Stomach smooth muscle (tissue), 2 donors: ENCODE results near the gene MGMT.

Experiments
- H3K27ac ChIP-seq: one replicate; pipeline ENCODE4 v1.7.0; 2013; ENCODE audit warnings: mild to moderate bottlenecking, low read length, inconsistent platforms
- H3K27me3 ChIP-seq, 2 donors: one replicate each; pipeline ENCODE4 v1.7.0; 2013; ENCODE audit warnings: low read length in 2 of 2; ENCODE audit not compliant: insufficient read depth in 2 of 2, control insufficient read depth in 1 of 2
- H3K36me3 ChIP-seq, 2 donors: one replicate each; pipeline ENCODE4 v1.7.0; 2013; ENCODE audit warnings: low read length in 2 of 2; ENCODE audit not compliant: control insufficient read depth in 2 of 2, insufficient read depth in 2 of 2
- H3K4me1 ChIP-seq: one replicate; pipeline ENCODE4 v1.7.0; 2013; ENCODE audit warnings: low read length; ENCODE audit not compliant: control insufficient read depth, insufficient read depth
- H3K4me3 ChIP-seq, 2 donors: one replicate each; pipeline ENCODE4 v1.7.0; 2013; ENCODE audit warnings: low read length in 2 of 2
- H3K9ac ChIP-seq, 2 donors: one replicate each; pipeline ENCODE4 v1.7.0; 2013; ENCODE audit warnings: low read length in 2 of 2, mild to moderate bottlenecking in 1 of 2
- H3K9me3 ChIP-seq, 2 donors: one replicate each; pipeline ENCODE4 v1.7.0; 2013; ENCODE audit warnings: low read length in 2 of 2; ENCODE audit not compliant: control insufficient read depth in 2 of 2
- donor health status: healthy.
- donor health status: Pancreatic carcinoma.

MGMT gene

DNA sequence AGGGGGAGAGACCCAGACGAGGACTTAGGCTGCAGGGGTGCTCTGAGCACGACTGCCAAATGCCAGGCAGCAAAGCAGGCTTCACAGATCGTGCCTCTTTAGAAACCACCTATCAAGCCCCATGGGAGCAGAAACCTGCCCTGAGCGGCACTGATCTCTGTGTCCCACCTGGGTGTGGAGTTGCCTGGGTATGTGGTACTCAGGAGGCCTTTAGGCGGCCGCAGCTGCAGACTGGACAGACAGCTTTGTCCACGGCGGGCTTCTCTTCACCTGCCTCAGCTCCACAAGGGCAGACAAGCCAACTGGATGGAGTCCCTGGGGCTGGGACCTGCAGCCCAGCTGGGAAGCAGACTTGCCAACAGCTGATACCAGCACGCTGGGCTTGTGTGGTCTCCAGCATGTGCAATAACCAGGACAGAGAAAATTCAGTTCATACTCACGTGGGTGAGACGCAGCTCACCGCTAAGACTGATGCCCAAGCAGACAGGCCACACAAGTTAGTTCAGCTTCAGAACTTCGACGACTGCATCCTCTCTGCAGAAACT lies 333.8 kb downstream of the MGMT start:
- Histone ChIP-seq H3K27me3 (no peaks in the 10 kb centered on the region), H3K27ac (no peak overlapping the region), H3K9ac (no peak overlapping the region), H3K9me3 (peaks cover 2 to 21% of the 10 kb centered on the region in 2 donors), H3K36me3 (no peaks in the 10 kb centered on the region), H3K4me1 (no peaks in the 10 kb centered on the region), H3K4me3 (no peak overlapping the region)

DNA sequence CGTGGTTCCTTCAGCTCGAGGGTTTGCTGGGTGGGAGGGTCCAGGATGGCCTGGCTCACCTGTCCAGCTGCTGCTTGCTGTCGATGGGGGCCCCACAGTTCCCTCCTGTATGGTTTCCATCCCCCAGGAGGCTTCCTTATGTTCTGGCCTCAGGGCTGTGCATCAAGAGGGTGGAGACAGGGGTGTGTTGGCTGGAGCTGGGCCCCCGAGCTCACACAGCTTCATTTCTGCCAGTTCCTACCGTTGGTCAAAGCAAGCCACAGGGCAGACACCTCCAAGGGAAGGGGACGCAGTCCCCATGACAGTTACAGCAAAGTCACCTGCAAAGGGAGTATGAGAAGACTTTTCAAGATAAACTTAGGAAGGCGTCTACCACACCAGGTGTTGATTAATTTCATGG lies 340.2 kb downstream of the MGMT start:
- Histone ChIP-seq H3K36me3 (no peaks in the 10 kb centered on the region), H3K4me3 (no peak overlapping the region), H3K9me3 (peaks cover 4 to 15% of the 10 kb centered on the region in 2 donors), H3K27me3 (peaks cover 0 to 2% of the 10 kb centered on the region in 2 donors), H3K4me1 (no peaks in the 10 kb centered on the region), H3K9ac (no peak overlapping the region), H3K27ac (no peak overlapping the region)

DNA sequence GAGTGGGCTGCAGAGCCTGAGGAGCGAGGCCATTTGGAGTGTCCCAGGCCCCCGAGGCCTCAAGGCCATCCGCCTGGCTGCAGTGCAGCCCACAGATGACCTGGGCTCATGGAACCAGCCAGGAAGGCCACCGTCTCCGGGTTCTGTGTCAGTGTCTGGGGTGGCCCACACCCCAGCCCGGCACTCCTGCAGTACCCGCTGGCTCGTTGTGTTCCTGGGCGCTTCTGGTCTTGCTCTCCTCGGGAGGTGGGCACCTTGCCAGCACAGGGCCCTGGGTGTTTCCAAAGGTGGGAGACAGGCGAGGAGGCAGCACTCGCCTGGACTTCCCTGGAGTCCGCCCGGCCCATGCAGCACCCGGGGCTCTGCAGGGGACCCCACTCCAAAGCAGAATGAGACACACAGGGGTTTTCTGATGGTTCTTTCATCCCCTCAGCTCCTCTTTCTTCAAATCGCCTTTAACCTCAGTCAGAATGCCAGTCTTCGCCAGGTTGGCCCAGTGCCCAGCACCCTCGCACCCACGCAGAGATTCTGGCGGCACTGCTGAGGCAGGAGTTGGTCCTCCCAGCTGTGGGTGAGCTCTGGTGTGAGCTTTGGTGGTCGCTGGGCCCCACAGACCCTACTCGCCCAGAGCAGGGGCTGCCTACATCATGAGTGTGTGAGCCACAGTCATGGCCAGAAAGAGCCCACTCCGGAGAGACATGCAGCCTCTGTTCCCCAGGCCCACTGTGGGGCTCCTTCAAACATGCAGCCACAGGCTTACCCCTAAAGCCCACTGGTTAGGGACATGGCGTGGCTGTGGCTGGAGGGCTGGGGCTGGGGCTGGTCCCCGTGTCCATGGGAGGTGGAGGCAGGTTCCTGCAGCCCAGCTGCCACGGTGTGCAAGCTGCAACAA lies 341.3 kb downstream of the MGMT start:
- no peak overlapping the region for H3K4me3 ChIP-seq
- H3K36me3 ChIP-seq, result no peaks in the 10 kb centered on the region
- H3K9ac ChIP-seq, result no peak overlapping the region
- H3K4me1 ChIP-seq, result no peaks in the 10 kb centered on the region
- peaks cover 4 to 9% of the 10 kb centered on the region in 2 donors for H3K9me3 ChIP-seq
- H3K27me3 ChIP-seq, result peaks cover 0 to 2% of the 10 kb centered on the region in 2 donors
- no peak overlapping the region for H3K27ac ChIP-seq

DNA sequence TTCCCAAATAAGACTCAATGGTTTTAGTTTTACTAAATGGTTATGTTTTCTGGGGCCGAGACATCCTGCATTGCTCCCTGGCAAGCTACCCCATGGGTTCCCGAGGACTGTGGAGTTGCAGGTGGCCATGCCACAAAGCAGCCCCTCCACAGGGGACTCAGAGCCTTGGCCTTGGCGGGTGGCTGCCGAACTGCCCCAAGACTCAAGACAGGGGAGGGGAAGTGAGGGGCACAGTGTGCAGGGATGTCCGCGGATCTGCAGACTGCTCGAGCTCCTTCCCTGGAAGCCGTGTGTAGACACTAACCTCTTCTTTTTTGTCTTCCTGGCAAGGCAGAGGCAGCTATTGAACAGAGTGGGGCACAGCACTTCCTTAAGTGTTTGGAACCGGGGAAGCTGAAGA lies 342.4 kb downstream of the MGMT start:
- Histone ChIP-seq H3K9ac (no peak overlapping the region), H3K9me3 (peaks cover 2 to 9% of the 10 kb centered on the region in 2 donors), H3K4me3 (no peak overlapping the region), H3K4me1 (no peaks in the 10 kb centered on the region), H3K27ac (no peak overlapping the region), H3K27me3 (peaks cover 0 to 2% of the 10 kb centered on the region in 2 donors), H3K36me3 (no peaks in the 10 kb centered on the region)

DNA sequence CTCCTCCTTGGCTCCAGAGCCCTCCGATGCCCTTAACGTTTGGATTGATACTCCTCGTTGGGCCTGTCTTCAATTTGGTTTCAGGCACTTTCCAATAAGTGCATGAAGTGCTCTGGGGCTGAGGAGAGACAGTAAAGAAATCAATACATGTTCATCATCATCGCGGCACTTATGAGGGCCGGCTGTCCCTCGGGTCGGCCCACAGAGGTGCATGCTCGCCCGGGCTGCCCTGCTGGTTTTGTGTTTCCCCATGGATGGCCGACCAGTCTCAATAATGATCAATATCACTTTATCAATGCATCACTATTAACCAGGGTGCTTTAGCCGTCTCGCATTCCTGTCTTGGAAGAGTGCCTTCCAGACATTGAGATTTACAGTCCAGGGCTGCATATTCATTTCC lies 342.8 kb downstream of the MGMT start:
- Histone ChIP-seq H3K27ac (no peak overlapping the region), H3K36me3 (no peaks in the 10 kb centered on the region), H3K4me3 (no peak overlapping the region), H3K9me3 (peaks cover 2 to 9% of the 10 kb centered on the region in 2 donors), H3K9ac (no peak overlapping the region), H3K4me1 (no peaks in the 10 kb centered on the region), H3K27me3 (peaks cover 0 to 2% of the 10 kb centered on the region in 2 donors)

DNA sequence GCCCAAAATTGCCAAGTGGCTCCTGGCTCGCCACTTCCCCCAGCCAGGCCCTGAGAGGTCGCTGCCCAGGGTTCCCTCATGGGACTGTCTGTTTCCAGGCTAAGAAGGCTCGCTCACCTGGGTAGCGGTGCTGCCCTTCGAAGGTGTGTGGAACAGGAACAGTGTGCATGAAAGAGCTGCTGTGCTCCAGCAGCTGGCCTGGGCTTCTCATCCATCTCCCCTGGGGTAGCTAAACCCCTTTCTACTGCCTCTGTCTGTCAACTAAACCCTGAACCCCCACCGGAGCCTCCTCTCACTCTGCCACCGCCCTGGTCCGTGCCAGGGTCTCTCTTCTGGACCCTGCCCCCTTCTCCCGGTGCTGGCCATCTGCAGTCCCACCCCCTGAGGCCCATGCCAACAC lies 344.2 kb downstream of the MGMT start:
- peaks cover 2 to 5% of the 10 kb centered on the region in 2 donors for H3K9me3 ChIP-seq
- peaks cover 0 to 2% of the 10 kb centered on the region in 2 donors for H3K27me3 ChIP-seq
- no peak overlapping the region for H3K27ac ChIP-seq
- H3K9ac ChIP-seq, result no peak overlapping the region
- no peaks in the 10 kb centered on the region for H3K36me3 ChIP-seq
- H3K4me3 ChIP-seq, result no peak overlapping the region
- H3K4me1 ChIP-seq, result no peaks in the 10 kb centered on the region

DNA sequence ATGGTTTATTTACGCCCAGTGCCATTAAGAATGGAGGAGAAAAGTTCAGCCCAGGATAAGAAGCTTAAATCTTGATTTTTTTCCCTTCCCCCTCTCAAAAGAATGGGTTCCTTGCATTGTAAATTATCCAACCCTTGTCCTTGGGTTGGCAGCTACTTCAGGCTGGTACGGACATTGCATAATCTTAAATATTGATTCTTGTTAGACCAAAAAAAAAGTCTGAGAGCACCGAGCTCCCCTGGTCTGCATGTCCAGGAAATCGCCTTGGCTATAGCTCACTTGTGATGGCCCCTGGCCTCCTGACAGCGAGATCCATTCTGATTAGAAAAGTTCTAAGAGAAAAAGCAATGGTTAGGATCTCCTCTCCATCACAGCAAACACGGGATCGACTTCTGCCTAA lies 345.4 kb downstream of the MGMT start:
- Histone ChIP-seq H3K27ac (no peak overlapping the region), H3K4me3 (no peak overlapping the region), H3K9ac (no peak overlapping the region), H3K36me3 (no peaks in the 10 kb centered on the region), H3K9me3 (no peaks in the 10 kb centered on the region), H3K4me1 (no peaks in the 10 kb centered on the region), H3K27me3 (peaks cover 0 to 2% of the 10 kb centered on the region in 2 donors)

DNA sequence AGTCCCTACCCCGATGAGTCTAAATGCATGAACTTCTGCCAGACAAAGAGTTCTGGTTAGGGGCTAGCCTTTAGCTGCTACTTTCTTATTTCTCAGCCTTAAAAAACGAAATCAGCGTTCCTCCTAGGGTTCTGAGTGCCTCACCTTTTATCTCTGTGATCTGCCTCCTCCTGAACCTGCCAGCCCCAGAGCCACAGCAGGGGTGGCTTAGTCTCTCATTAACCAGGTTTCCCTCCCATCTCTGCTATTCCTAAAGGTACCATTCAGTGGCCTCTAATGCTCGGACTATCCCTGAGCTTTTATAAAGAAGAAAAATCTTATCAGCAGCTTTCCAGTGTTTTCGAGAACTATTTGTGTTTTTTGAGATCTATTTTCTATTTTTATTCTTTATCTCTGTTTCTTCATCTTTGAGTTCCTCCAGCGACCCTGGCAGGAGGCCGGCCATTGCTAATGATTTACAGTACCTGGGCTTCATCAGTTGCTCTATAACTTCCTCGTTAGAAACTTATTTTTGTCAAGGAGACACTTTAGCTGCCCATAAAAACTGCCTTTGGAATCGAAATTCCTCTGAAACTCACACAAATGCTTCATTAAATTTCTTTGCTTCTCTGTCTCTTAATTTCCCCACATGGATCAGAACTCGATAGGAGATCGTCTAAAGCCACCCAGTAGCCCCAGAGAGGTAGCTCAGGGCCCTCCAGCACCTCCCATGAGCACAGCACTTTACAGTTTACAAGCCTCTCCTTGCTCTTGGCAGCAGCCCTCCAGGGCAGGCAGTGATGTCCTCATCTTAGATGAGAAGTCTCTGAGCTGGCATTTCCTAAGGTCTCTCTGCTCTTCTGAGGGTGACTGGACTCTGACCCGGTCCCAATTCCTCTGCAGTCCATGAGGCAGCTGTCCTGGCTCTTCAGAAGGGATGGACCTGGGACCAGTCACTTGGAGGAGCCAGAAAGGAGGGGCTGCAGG lies 347.9 kb downstream of the MGMT start:
- Histone ChIP-seq H3K27ac (no peak overlapping the region), H3K9ac (no peak overlapping the region), H3K4me3 (no peak overlapping the region), H3K27me3 (peaks cover 0 to 2% of the 10 kb centered on the region in 2 donors), H3K4me1 (no peaks in the 10 kb centered on the region), H3K9me3 (no peaks in the 10 kb centered on the region), H3K36me3 (no peaks in the 10 kb centered on the region)

DNA sequence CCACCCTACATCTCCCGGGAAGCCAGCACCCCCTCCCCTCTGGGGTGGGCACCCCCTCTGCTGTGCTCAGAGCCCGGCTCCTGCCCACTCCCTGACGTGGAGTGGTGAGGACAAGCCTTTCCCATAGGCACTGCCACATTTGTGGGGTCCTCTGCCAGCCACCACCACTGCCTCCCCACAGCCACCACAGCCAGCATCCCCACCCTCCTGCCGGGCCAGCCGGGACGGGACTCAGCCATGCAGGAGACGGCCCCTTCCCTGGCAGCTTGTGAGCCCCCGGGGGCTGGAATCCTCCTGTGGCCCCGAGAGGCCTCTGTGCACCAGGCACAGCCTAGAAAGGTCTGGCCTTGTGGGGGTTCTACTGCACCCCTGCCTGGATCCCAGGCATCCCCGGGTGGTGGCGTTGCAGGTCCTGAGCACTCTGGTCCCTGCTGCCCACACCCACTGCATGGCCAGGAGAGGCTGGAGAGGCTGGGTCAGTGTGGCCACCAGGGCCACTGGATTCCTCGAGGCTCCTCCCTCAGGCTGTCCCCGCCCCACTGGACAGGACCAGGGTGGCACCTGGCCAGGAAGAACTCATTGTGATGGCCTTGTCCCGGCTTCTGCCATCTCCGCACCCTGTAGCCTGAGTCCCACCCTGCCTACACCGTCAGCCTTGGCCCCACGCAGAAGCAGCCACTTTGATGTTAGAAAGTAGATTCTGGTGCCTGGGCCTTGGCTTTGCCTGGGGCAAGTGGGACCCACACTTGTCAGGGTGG lies 349.0 kb downstream of the MGMT start:
- Histone ChIP-seq H3K9ac (no peak overlapping the region), H3K27ac (no peak overlapping the region), H3K4me3 (no peak overlapping the region), H3K36me3 (no peaks in the 10 kb centered on the region), H3K9me3 (no peaks in the 10 kb centered on the region), H3K4me1 (no peaks in the 10 kb centered on the region), H3K27me3 (peaks cover 0 to 2% of the 10 kb centered on the region in 2 donors)

DNA sequence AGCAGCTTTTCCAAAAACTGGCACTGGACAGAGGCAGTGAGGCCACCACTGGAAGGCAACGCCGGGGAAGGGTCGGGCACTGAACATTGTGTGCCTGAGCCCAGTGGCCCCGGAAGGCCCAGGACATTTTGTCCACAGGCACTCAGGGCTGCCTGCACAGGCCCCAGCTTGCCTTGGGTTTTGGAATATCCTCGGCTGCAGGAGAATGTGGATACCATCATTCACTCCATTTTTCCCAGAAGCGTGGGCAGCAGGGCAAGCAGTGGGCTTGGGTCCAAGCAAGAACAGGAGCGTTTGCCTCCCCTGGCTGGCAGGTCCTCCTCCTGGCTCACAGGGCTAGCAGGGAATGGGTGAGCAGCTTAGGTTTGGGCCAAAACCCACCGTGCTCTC lies 349.6 kb downstream of the MGMT start:
- no peak overlapping the region for H3K27ac ChIP-seq
- H3K4me3 ChIP-seq, result no peak overlapping the region
- no peaks in the 10 kb centered on the region for H3K4me1 ChIP-seq
- no peak overlapping the region for H3K9ac ChIP-seq
- peaks cover 0 to 1% of the 10 kb centered on the region in 2 donors for H3K27me3 ChIP-seq
- no peaks in the 10 kb centered on the region for H3K9me3 ChIP-seq
- H3K36me3 ChIP-seq, result no peaks in the 10 kb centered on the region
